Activated T-cell treated with anti-CD3 and anti-CD28 coated beads, Interleukin-2, amount 50 U/mL, for 72 hours (primary cell): Measurements from ENCODE around the gene TGM3. TPM values are rescaled to one million over a fixed set of nuclear protein-coding genes. Genes with fewer than 3 reads are reported as not detected.
A peak's percentile ranks its signal among the peaks of the same experiment; 100 is the strongest.

ENCODE experiments used
- ATAC-seq, 2 donors: fragments of 150-1000 bp; cut with Tn5 transposase; replicated peaks in 1 of 2; 2 replicates each; pipeline ENCODE4 v1.10.0; 2021; ENCODE audit warnings: moderate library complexity in 2 of 2, mild to moderate bottlenecking in 1 of 2
- DNase-seq, 2 donors: peaks; one replicate each; pipeline ENCODE4 v3.0.0; 2021 to 2022; ENCODE audit warnings: mixed read lengths in 1 of 2
- H3K27ac Mint-ChIP-seq: one replicate; pipeline ENCODE4 v1.8.0; 2022; ENCODE audit warnings: mild to moderate bottlenecking, moderate library complexity, mixed read lengths
- H3K27me3 Mint-ChIP-seq: one replicate; pipeline ENCODE4 v1.8.0; 2022; ENCODE audit warnings: low read depth, mixed read lengths
- H3K36me3 Mint-ChIP-seq, 2 donors: one replicate each; pipeline ENCODE4 v1.8.0; 2022; ENCODE audit warnings: mixed read lengths in 2 of 2, mild to moderate bottlenecking in 1 of 2; ENCODE audit not compliant: insufficient read depth in 2 of 2
- H3K4me1 Mint-ChIP-seq: one replicate; pipeline ENCODE4 v1.8.0; 2022; ENCODE audit warnings: low read depth, mixed read lengths
- H3K4me3 Mint-ChIP-seq, 2 donors: one replicate each; pipeline ENCODE4 v1.8.0; 2022; ENCODE audit warnings: mild to moderate bottlenecking in 2 of 2, mixed read lengths in 2 of 2, moderate library complexity in 2 of 2
- H3K9me3 Mint-ChIP-seq, 2 donors: one replicate each; pipeline ENCODE4 v1.8.0; 2022; ENCODE audit warnings: mixed read lengths in 2 of 2
- total RNA-seq, 2 donors: library from RNA; stranded (reverse); gene quantifications; one replicate each; pipeline ENCODE4 v1.2.3, GENCODE V29; 2022

Gene TGM3
- total RNA-seq, 2 donors from 2014 or later: not detected

GRCh38 chr20:2363587-2363986 is 67.8 kb downstream of the TGM3 start:
- Mint-ChIP-seq H3K27ac (no peak overlapping the region), H3K4me3 (no peak overlapping the region), H3K4me1 (no peaks in the 10 kb centered on the region), H3K27me3 (peaks cover 31% of the 10 kb centered on the region), H3K9me3 (peaks cover 7 to 10% of the 10 kb centered on the region in 2 donors), H3K36me3 (peaks cover 2 to 4% of the 10 kb centered on the region in 2 donors)
- DNase-seq: no peak
- ATAC-seq: no peak

GRCh38 chr20:2364044-2364443 is 68.2 kb downstream of the TGM3 start:
- H3K27me3 Mint-ChIP-seq: peaks cover 35% of the 10 kb centered on the region
- H3K9me3 Mint-ChIP-seq: peaks cover 10 to 13% of the 10 kb centered on the region in 2 donors
- no peaks in the 10 kb centered on the region for H3K4me1 Mint-ChIP-seq
- peaks cover 3 to 4% of the 10 kb centered on the region in 2 donors for H3K36me3 Mint-ChIP-seq
- DNase-seq (no peak), ATAC-seq (no peak)
- H3K4me3 Mint-ChIP-seq: no peak overlapping the region
- no peak overlapping the region for H3K27ac Mint-ChIP-seq

- no peaks in the 10 kb centered on the region for H3K4me1 Mint-ChIP-seq
- H3K4me3 Mint-ChIP-seq: no peak overlapping the region
- DNase-seq: no peak
- ATAC-seq: no peak
- peaks cover 4 to 7% of the 10 kb centered on the region in 2 donors for H3K36me3 Mint-ChIP-seq
- H3K27ac Mint-ChIP-seq: no peak overlapping the region
- H3K9me3 Mint-ChIP-seq: peaks cover 12 to 15% of the 10 kb centered on the region in 2 donors
- H3K27me3 Mint-ChIP-seq: peaks cover 46% of the 10 kb centered on the region
Measured at GRCh38 chr20:2365091-2365490, 69.3 kb downstream of the TGM3 start.

GRCh38 chr20:2365666-2366065 is 69.9 kb downstream of the TGM3 start:
- Mint-ChIP-seq H3K4me3 (no peak overlapping the region), H3K9me3 (peaks cover 12% of the 10 kb centered on the region in 2 donors), H3K27ac (no peak overlapping the region), H3K36me3 (peaks cover 4 to 7% of the 10 kb centered on the region in 2 donors), H3K27me3 (peaks cover 50% of the 10 kb centered on the region), H3K4me1 (no peaks in the 10 kb centered on the region)
- no peak for ATAC-seq
- DNase-seq: no peak

GRCh38 chr20:2368621-2369020 is 72.8 kb downstream of the TGM3 start:
- DNase-seq (no peak), ATAC-seq (no peak)
- Mint-ChIP-seq H3K4me3 (no peak overlapping the region), H3K36me3 (peaks cover 2 to 3% of the 10 kb centered on the region in 2 donors), H3K9me3 (peaks cover 4 to 8% of the 10 kb centered on the region in 2 donors), H3K27me3 (peaks cover 51% of the 10 kb centered on the region), H3K4me1 (no peaks in the 10 kb centered on the region), H3K27ac (no peak overlapping the region)

- DNase-seq: no peak
- Mint-ChIP-seq H3K36me3 (peaks cover 2 to 3% of the 10 kb centered on the region in 2 donors), H3K27ac (no peak overlapping the region), H3K27me3 (peaks cover 67% of the 10 kb centered on the region), H3K4me3 (no peak overlapping the region), H3K9me3 (peaks cover 4 to 8% of the 10 kb centered on the region in 2 donors), H3K4me1 (no peaks in the 10 kb centered on the region)
- no peak for ATAC-seq
Measured at GRCh38 chr20:2373098-2373497, 77.3 kb downstream of the TGM3 start.

GRCh38 chr20:2374346-2375125 is 78.7 kb downstream of the TGM3 start:
- DNase-seq (no peak), ATAC-seq (no peak)

GRCh38 chr20:2378893-2379292 is 83.1 kb downstream of the TGM3 start:
- no peaks in the 10 kb centered on the region for H3K36me3 Mint-ChIP-seq
- H3K27ac Mint-ChIP-seq: no peak overlapping the region
- ATAC-seq: no peak
- H3K9me3 Mint-ChIP-seq: no peaks in the 10 kb centered on the region
- peaks cover 37% of the 10 kb centered on the region for H3K27me3 Mint-ChIP-seq
- no peak for DNase-seq
- no peak overlapping the region for H3K4me3 Mint-ChIP-seq
- H3K4me1 Mint-ChIP-seq: peaks cover 16% of the 10 kb centered on the region

More at GRCh38 chr20:2374346-2375125, 78.7 kb downstream of the TGM3 start:
- Mint-ChIP-seq H3K4me1 (peaks cover 9% of the 10 kb centered on the region), H3K36me3 (no peaks in the 10 kb centered on the region), H3K9me3 (no peaks in the 10 kb centered on the region), H3K4me3 (no peak overlapping the region), H3K27me3 (peaks cover 59% of the 10 kb centered on the region), H3K27ac (no peak overlapping the region)

- Mint-ChIP-seq H3K4me1 (peaks cover 16% of the 10 kb centered on the region), H3K27ac (no peak overlapping the region), H3K36me3 (no peaks in the 10 kb centered on the region), H3K4me3 (no peak overlapping the region), H3K9me3 (no peaks in the 10 kb centered on the region), H3K27me3 (peaks cover 36% of the 10 kb centered on the region)
- peak in 1 of 2 donors; percentile 9 for DNase-seq
- ATAC-seq: peak; percentile 66 to 78
Measured at GRCh38 chr20:2379511-2380229, 83.9 kb downstream of the TGM3 start.

GRCh38 chr20:2380601-2381000 is 84.8 kb downstream of the TGM3 start, which contains the start of gene TGM6:
Gene TGM6, plus strand, starts transcription at chr20:2380901. Its CDS starts 68 bp downstream, at chr20:2380969.
- Mint-ChIP-seq H3K27me3 (peaks cover 35% of the 10 kb centered on the region), H3K4me3 (no peak within 1 kb of the TSS), H3K9me3 (no peaks in the 10 kb centered on the region), H3K27ac (no peak within 1 kb of the TSS), H3K4me1 (peaks cover 16% of the 10 kb centered on the region), H3K36me3 (no peaks in the 10 kb centered on the region)
- DNase-seq (no peak), ATAC-seq (no peak)

GRCh38 chr20:2381303-2381702 is 85.5 kb downstream of the TGM3 start:
- H3K36me3 Mint-ChIP-seq: no peaks in the 10 kb centered on the region
- no peak for DNase-seq
- H3K4me3 Mint-ChIP-seq: no peak overlapping the region
- no peaks in the 10 kb centered on the region for H3K9me3 Mint-ChIP-seq
- peaks cover 16% of the 10 kb centered on the region for H3K4me1 Mint-ChIP-seq
- no peak for ATAC-seq
- H3K27me3 Mint-ChIP-seq: peaks cover 29% of the 10 kb centered on the region
- H3K27ac Mint-ChIP-seq: no peak overlapping the region

GRCh38 chr20:2382833-2383232 is 87.0 kb downstream of the TGM3 start:
- H3K9me3 Mint-ChIP-seq: no peaks in the 10 kb centered on the region
- peaks cover 20% of the 10 kb centered on the region for H3K27me3 Mint-ChIP-seq
- no peak overlapping the region for H3K27ac Mint-ChIP-seq
- no peak for DNase-seq
- peaks cover 0 to 4% of the 10 kb centered on the region in 2 donors for H3K36me3 Mint-ChIP-seq
- no peak overlapping the region for H3K4me3 Mint-ChIP-seq
- peaks cover 21% of the 10 kb centered on the region for H3K4me1 Mint-ChIP-seq
- no peak for ATAC-seq

GRCh38 chr20:2385026-2385425 is 89.2 kb downstream of the TGM3 start:
- peaks cover 7% of the 10 kb centered on the region for H3K4me1 Mint-ChIP-seq
- H3K27ac Mint-ChIP-seq: no peak overlapping the region
- peaks cover under 1 to 6% of the 10 kb centered on the region in 2 donors for H3K9me3 Mint-ChIP-seq
- H3K4me3 Mint-ChIP-seq: no peak overlapping the region
- peaks cover 0 to 4% of the 10 kb centered on the region in 2 donors for H3K36me3 Mint-ChIP-seq
- DNase-seq (no peak), ATAC-seq (no peak)
- peaks cover 13% of the 10 kb centered on the region for H3K27me3 Mint-ChIP-seq
